Stomach smooth muscle (tissue), 2 donors: Measurements from ENCODE around the gene PTPRN2.

Source experiments
- H3K27ac ChIP-seq: one replicate; pipeline ENCODE4 v1.7.0; 2013; ENCODE audit warnings: mild to moderate bottlenecking, low read length, inconsistent platforms
- H3K27me3 ChIP-seq, 2 donors: one replicate each; pipeline ENCODE4 v1.7.0; 2013; ENCODE audit warnings: low read length in 2 of 2; ENCODE audit not compliant: insufficient read depth in 2 of 2, control insufficient read depth in 1 of 2
- H3K36me3 ChIP-seq, 2 donors: one replicate each; pipeline ENCODE4 v1.7.0; 2013; ENCODE audit warnings: low read length in 2 of 2; ENCODE audit not compliant: control insufficient read depth in 2 of 2, insufficient read depth in 2 of 2
- H3K4me1 ChIP-seq: one replicate; pipeline ENCODE4 v1.7.0; 2013; ENCODE audit warnings: low read length; ENCODE audit not compliant: control insufficient read depth, insufficient read depth
- H3K4me3 ChIP-seq, 2 donors: one replicate each; pipeline ENCODE4 v1.7.0; 2013; ENCODE audit warnings: low read length in 2 of 2
- H3K9ac ChIP-seq, 2 donors: one replicate each; pipeline ENCODE4 v1.7.0; 2013; ENCODE audit warnings: low read length in 2 of 2, mild to moderate bottlenecking in 1 of 2
- H3K9me3 ChIP-seq, 2 donors: one replicate each; pipeline ENCODE4 v1.7.0; 2013; ENCODE audit warnings: low read length in 2 of 2; ENCODE audit not compliant: control insufficient read depth in 2 of 2
- donor health status: healthy.
- donor health status: Pancreatic carcinoma.

PTPRN2 gene

GRCh38 chr7:158138329-158138597, 449.4 kb downstream of the PTPRN2 start:
- H3K9me3 ChIP-seq = peaks cover 0 to 6% of the 10 kb centered on the region in 2 donors
- no peaks in the 10 kb centered on the region for H3K27me3 ChIP-seq
- H3K27ac ChIP-seq = no peak overlapping the region
- H3K36me3 ChIP-seq = no peaks in the 10 kb centered on the region
- no peak overlapping the region for H3K9ac ChIP-seq
- no peaks in the 10 kb centered on the region for H3K4me1 ChIP-seq
- no peak overlapping the region for H3K4me3 ChIP-seq

- Histone ChIP-seq H3K9me3 (peaks cover 0 to 6% of the 10 kb centered on the region in 2 donors), H3K4me3 (no peak overlapping the region), H3K27ac (no peak overlapping the region), H3K9ac (no peak overlapping the region), H3K27me3 (no peaks in the 10 kb centered on the region), H3K4me1 (no peaks in the 10 kb centered on the region), H3K36me3 (no peaks in the 10 kb centered on the region)
Measured at GRCh38 chr7:158137516-158138328, 449.9 kb downstream of the PTPRN2 start.

- Histone ChIP-seq H3K27ac (no peak overlapping the region), H3K9ac (no peak overlapping the region), H3K4me3 (no peak overlapping the region), H3K27me3 (no peaks in the 10 kb centered on the region), H3K4me1 (no peaks in the 10 kb centered on the region), H3K36me3 (no peaks in the 10 kb centered on the region), H3K9me3 (no peaks in the 10 kb centered on the region)
Measured at GRCh38 chr7:158135931-158136330, 451.7 kb downstream of the PTPRN2 start.

- Histone ChIP-seq H3K36me3 (no peaks in the 10 kb centered on the region), H3K27ac (no peak overlapping the region), H3K9ac (no peak overlapping the region), H3K9me3 (no peaks in the 10 kb centered on the region), H3K4me1 (no peaks in the 10 kb centered on the region), H3K4me3 (no peak overlapping the region), H3K27me3 (no peaks in the 10 kb centered on the region)
Measured at GRCh38 chr7:158134824-158135223, 452.8 kb downstream of the PTPRN2 start.

- Histone ChIP-seq H3K4me3 (no peak overlapping the region), H3K27ac (no peak overlapping the region), H3K27me3 (peaks cover 0 to 3% of the 10 kb centered on the region in 2 donors), H3K9ac (no peak overlapping the region), H3K36me3 (no peaks in the 10 kb centered on the region), H3K4me1 (no peaks in the 10 kb centered on the region), H3K9me3 (no peaks in the 10 kb centered on the region)
Measured at GRCh38 chr7:158133515-158134271, 453.9 kb downstream of the PTPRN2 start.

- Histone ChIP-seq H3K9ac (no peak overlapping the region), H3K27ac (no peak overlapping the region), H3K27me3 (peaks cover 0 to 3% of the 10 kb centered on the region in 2 donors), H3K4me3 (no peak overlapping the region), H3K9me3 (no peaks in the 10 kb centered on the region), H3K36me3 (no peaks in the 10 kb centered on the region), H3K4me1 (no peaks in the 10 kb centered on the region)
Measured at GRCh38 chr7:158133057-158133456, 454.6 kb downstream of the PTPRN2 start.

GRCh38 chr7:158130023-158130409, 457.6 kb downstream of the PTPRN2 start:
- Histone ChIP-seq H3K4me1 (peaks cover 2% of the 10 kb centered on the region), H3K27me3 (peaks cover 0 to 3% of the 10 kb centered on the region in 2 donors), H3K9me3 (no peaks in the 10 kb centered on the region)

GRCh38 chr7:158129037-158130022, 458.3 kb downstream of the PTPRN2 start:
- Histone ChIP-seq H3K27me3 (peaks cover 0 to 3% of the 10 kb centered on the region in 2 donors), H3K36me3 (no peaks in the 10 kb centered on the region), H3K9ac (no peak overlapping the region), H3K4me1 (peaks cover 2% of the 10 kb centered on the region), H3K4me3 (no peak overlapping the region), H3K27ac (no peak overlapping the region), H3K9me3 (no peaks in the 10 kb centered on the region)

More at GRCh38 chr7:158130023-158130409, 457.6 kb downstream of the PTPRN2 start:
- Histone ChIP-seq H3K36me3 (no peaks in the 10 kb centered on the region), H3K4me3 (no peak overlapping the region), H3K9ac (no peak overlapping the region), H3K27ac (no peak overlapping the region)

- Histone ChIP-seq H3K27me3 (peaks cover 0 to 3% of the 10 kb centered on the region in 2 donors), H3K4me1 (peaks cover 2% of the 10 kb centered on the region), H3K36me3 (no peaks in the 10 kb centered on the region), H3K4me3 (no peak overlapping the region), H3K27ac (no peak overlapping the region), H3K9ac (no peak overlapping the region), H3K9me3 (no peaks in the 10 kb centered on the region)
Measured at GRCh38 chr7:158128572-158128971, 459.1 kb downstream of the PTPRN2 start.

- peaks cover 0 to 3% of the 10 kb centered on the region in 2 donors for H3K27me3 ChIP-seq
- no peak overlapping the region for H3K9ac ChIP-seq
- no peaks in the 10 kb centered on the region for H3K9me3 ChIP-seq
- H3K27ac ChIP-seq = no peak overlapping the region
- no peaks in the 10 kb centered on the region for H3K36me3 ChIP-seq
- no peak overlapping the region for H3K4me3 ChIP-seq
- peaks cover 2% of the 10 kb centered on the region for H3K4me1 ChIP-seq
Measured at GRCh38 chr7:158127241-158127640, 460.4 kb downstream of the PTPRN2 start.
